Measurements from ENCODE around the gene TMEM95.

Gene TMEM95

DNA sequence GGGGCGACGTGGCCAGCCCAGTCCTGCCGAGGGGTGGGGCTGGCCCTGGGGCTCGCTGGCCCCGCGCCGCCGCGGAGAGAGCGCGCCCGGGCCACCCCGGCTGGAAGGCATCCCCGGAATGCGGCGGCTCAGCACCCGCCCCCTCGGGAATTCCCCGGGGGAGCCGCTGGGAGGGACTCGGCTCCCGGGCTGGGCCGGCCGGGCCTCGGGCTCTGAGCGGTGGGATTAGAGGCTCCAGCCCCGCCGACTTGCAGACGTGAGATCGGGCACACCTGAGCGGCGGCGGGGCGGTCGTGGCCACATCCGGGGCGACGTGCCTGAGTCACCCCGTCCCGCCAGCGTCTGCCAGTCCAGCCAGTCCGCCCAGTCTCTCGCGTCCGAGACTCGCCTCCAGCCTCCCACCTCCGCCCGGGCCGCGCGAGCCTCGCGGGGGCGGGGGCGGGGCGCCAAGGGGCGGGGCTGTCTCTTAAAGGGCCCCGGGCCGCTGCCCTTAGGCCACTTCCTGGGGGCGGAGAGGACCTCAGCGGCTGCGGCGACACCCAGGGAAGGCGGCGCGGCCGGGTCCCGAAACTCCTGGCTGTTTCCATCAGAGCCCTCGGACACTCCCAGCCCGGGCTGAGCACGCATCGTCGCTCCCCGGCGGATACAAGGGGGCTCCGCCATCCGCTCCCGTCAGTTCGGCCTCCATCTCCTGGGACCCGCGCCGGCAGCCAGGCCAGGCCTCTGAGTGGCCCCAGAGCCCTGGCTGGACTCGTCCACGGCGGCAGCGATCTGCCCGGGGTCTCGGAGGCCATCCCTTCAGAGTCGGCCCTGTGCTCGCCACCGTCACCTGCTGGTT is 3.1 kb upstream of the TMEM95 start, which contains the start of gene KCTD11:
Gene KCTD11 (plus strand): TSS at position 498 of the 838 bp plus-strand sequence.
- no peaks in the 10 kb centered on the region for H3K36me3 Mint-ChIP-seq (ENCODE audit: low read depth)
- H3K27me3 Mint-ChIP-seq (ENCODE audit: low read depth, poor library complexity): peaks cover 7% of the 10 kb centered on the region
- TF ChIP-seq, protein P1, sequence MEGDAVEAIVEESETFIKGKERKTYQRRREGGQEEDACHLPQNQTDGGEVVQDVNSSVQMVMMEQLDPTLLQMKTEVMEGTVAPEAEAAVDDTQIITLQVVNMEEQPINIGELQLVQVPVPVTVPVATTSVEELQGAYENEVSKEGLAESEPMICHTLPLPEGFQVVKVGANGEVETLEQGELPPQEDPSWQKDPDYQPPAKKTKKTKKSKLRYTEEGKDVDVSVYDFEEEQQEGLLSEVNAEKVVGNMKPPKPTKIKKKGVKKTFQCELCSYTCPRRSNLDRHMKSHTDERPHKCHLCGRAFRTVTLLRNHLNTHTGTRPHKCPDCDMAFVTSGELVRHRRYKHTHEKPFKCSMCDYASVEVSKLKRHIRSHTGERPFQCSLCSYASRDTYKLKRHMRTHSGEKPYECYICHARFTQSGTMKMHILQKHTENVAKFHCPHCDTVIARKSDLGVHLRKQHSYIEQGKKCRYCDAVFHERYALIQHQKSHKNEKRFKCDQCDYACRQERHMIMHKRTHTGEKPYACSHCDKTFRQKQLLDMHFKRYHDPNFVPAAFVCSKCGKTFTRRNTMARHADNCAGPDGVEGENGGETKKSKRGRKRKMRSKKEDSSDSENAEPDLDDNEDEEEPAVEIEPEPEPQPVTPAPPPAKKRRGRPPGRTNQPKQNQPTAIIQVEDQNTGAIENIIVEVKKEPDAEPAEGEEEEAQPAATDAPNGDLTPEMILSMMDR (IDR thresholded peaks at IDR 0.05): no peak
- no peaks in the 10 kb centered on the region for H3K9me3 Mint-ChIP-seq
- H3K4me3 Mint-ChIP-seq: peak within 1 kb of the TSS; percentile 89
- peak; percentile 90 for DNase-seq
- H3K4me1 Mint-ChIP-seq: peaks cover 61% of the 10 kb centered on the region
- H3K27ac Mint-ChIP-seq: peak within 1 kb of the TSS; percentile 78

GRCh38 chr17:7352503-7352889 is 2.5 kb upstream of the TMEM95 start:
- Mint-ChIP-seq H3K4me1 (peaks cover 56% of the 10 kb centered on the region), H3K27ac (peak overlapping the region; percentile 72), H3K36me3 (ENCODE audit: low read depth) (no peaks in the 10 kb centered on the region), H3K4me3 (peak overlapping the region; percentile 89), H3K27me3 (ENCODE audit: low read depth, poor library complexity) (peaks cover 7% of the 10 kb centered on the region), H3K9me3 (no peaks in the 10 kb centered on the region)
- DNase-seq: no peak
- TF ChIP-seq, protein P1 (IDR thresholded peaks at IDR 0.05): peak; percentile 64

DNA sequence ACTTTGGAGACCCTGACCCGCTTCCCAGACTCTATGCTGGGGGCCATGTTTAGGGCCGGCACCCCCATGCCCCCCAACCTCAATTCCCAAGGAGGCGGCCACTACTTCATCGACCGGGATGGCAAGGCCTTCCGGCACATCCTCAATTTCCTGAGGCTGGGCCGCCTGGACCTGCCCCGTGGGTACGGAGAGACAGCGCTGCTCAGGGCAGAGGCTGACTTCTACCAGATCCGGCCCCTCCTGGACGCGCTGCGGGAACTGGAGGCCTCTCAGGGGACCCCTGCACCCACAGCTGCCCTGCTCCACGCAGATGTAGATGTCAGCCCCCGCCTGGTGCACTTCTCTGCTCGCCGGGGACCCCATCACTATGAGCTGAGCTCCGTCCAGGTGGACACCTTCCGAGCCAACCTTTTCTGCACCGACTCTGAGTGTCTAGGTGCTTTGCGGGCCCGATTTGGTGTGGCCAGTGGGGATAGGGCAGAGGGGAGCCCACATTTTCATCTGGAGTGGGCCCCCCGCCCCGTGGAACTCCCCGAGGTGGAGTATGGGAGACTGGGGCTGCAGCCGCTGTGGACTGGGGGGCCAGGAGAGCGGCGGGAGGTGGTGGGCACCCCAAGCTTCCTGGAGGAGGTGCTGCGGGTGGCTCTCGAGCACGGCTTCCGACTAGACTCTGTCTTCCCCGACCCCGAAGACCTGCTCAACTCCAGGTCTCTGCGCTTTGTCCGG is 1.9 kb upstream of the TMEM95 start:
- no peaks in the 10 kb centered on the region for H3K9me3 Mint-ChIP-seq
- TF ChIP-seq, protein P1 (IDR thresholded peaks at IDR 0.05): no peak
- H3K27me3 Mint-ChIP-seq (ENCODE audit: low read depth, poor library complexity): peaks cover 7% of the 10 kb centered on the region
- no peaks in the 10 kb centered on the region for H3K36me3 Mint-ChIP-seq (ENCODE audit: low read depth)
- H3K27ac Mint-ChIP-seq: peak overlapping the region; percentile 72
- H3K4me1 Mint-ChIP-seq: peaks cover 50% of the 10 kb centered on the region
- peak overlapping the region; percentile 89 for H3K4me3 Mint-ChIP-seq
- DNase-seq: no peak

- Mint-ChIP-seq H3K36me3 (ENCODE audit: low read depth) (no peaks in the 10 kb centered on the region), H3K27me3 (ENCODE audit: low read depth, poor library complexity) (peaks cover 8% of the 10 kb centered on the region), H3K9me3 (no peaks in the 10 kb centered on the region), H3K4me1 (peaks cover 38% of the 10 kb centered on the region), H3K27ac (no peak overlapping the region), H3K4me3 (peak overlapping the region; percentile 25)
- TF ChIP-seq, protein P1 (IDR thresholded peaks at IDR 0.05): no peak
- DNase-seq: no peak
These were observed 603 bp upstream of the TMEM95 start for GRCh38 chr17:7354262-7354843.

- Mint-ChIP-seq H3K36me3 (ENCODE audit: low read depth) (no peaks in the 10 kb centered on the region), H3K4me1 (peaks cover 25% of the 10 kb centered on the region), H3K27me3 (ENCODE audit: low read depth, poor library complexity) (peaks cover 11% of the 10 kb centered on the region), H3K4me3 (no peak overlapping the region), H3K27ac (no peak overlapping the region), H3K9me3 (no peaks in the 10 kb centered on the region)
- TF ChIP-seq, protein P1 (IDR thresholded peaks at IDR 0.05): no peak
- no peak for DNase-seq
These were observed 617 bp downstream of the TMEM95 start for GRCh38 chr17:7355573-7355972.
